HepG2 (cell line): ENCODE results near the gene GTF3C5. TPM values are rescaled to one million over a fixed set of nuclear protein-coding genes. Genes with fewer than 3 reads are reported as not detected.

Experiments used
- CREB1 ChIP-seq, 2 experiments: fragments of 450-650 bp in 1 of 2; IDR thresholded peaks; 2 replicates each; pipeline ENCODE4 v1.6.1; 2016 to 2017; ENCODE audit warnings: control low read depth in 1 of 2, mild to moderate bottlenecking in 1 of 2, missing compliant biosample characterization in 1 of 2, missing genetic modification characterization in 1 of 2
- E2F5 ChIP-seq: sonication (generic); formaldehyde crosslinking; conservative IDR thresholded peaks from 2 replicates; pipeline ENCODE4 v1.4.0; 2020; ENCODE audit warnings: missing genetic modification reagents
- GTF2F1 ChIP-seq: fragments of 150-350 bp; IDR thresholded peaks from 2 replicates; pipeline ENCODE4 v1.6.1; 2014; ENCODE audit warnings: low read length
- TBL1XR1 ChIP-seq: fragments of 150-350 bp; IDR thresholded peaks from 2 replicates; pipeline ENCODE4 v1.6.1; 2014; ENCODE audit warnings: borderline replicate concordance, low read length; ENCODE audit not compliant: partially characterized antibody
- YEATS4 ChIP-seq: sonication (generic); formaldehyde crosslinking; IDR thresholded peaks from 2 replicates; pipeline ENCODE4 v1.4.0; 2020; ENCODE audit warnings: missing genetic modification reagents, borderline replicate concordance
- ZBTB40 ChIP-seq, 2 experiments: fragments of 450-650 bp in 1 of 2; sonication (generic) in 1 of 2; formaldehyde crosslinking in 1 of 2; IDR thresholded peaks; 2 replicates each; pipeline versions ENCODE4 v1.6.1 to v1.8.0; 2016 to 2022; ENCODE audit warnings: antibody characterized with exemption in 1 of 2, mild to moderate bottlenecking in 1 of 2, missing genetic modification reagents in 1 of 2
- ZEB1 ChIP-seq: IDR thresholded peaks from 2 replicates; pipeline ENCODE4 v1.6.1; 2012; ENCODE audit warnings: mild to moderate bottlenecking, low read depth, inconsistent platforms; ENCODE audit not compliant: insufficient replicate concordance
- ZFP91 ChIP-seq: sonication (generic); formaldehyde crosslinking; IDR thresholded peaks from 2 replicates; pipeline ENCODE4 v1.9.0; 2022; ENCODE audit warnings: missing genetic modification reagents, mild to moderate bottlenecking, borderline replicate concordance
- polyA plus RNA-seq, 8 experiments: library from polyadenylated mRNA; depleted of rRNA in 3 of 8; stranded (reverse) in 7 of 8; unstranded in 1 of 8; fragments of >200 nt; fragmentation: Illumina TruSeq in 4 of 8; extraction: Trizol in 4 of 8; gene quantifications; 2 replicates each; pipeline versions ENCODE4 v1.2.1 to v1.2.3, GENCODE V29; 2011 to 2016; ENCODE audit warnings: low read depth in 4 of 8, missing spikeins in 1 of 8, mixed read lengths in 1 of 8; ENCODE audit not compliant: insufficient read depth in 1 of 8
- total RNA-seq, 5 experiments: library from RNA; depleted of rRNA; stranded (reverse); fragments of >200 nt; fragmentation: Illumina TruSeq; extraction: Trizol; gene quantifications; 2 replicates each; pipeline ENCODE4 v1.2.3, GENCODE V29; 2016; ENCODE audit warnings: low read depth in 1 of 5
- TF ChIP-seq, protein P1 (sequence below): sonication (generic); formaldehyde crosslinking; IDR thresholded peaks from 2 replicates; pipeline ENCODE4 v1.4.0; 2020; ENCODE audit warnings: mild to moderate bottlenecking, missing genetic modification reagents

The GTF3C5 gene
- total and polyA plus RNA-seq, 2 of the 13 experiments (the other 11 are each of a cell fraction or from before 2014, with no cell fraction given): 66.9 to 92.6 TPM

GRCh38 chr9:133030317-133031129 lies at the start of gene GTF3C5 (continued):
- TF ChIP-seq, protein P1, sequence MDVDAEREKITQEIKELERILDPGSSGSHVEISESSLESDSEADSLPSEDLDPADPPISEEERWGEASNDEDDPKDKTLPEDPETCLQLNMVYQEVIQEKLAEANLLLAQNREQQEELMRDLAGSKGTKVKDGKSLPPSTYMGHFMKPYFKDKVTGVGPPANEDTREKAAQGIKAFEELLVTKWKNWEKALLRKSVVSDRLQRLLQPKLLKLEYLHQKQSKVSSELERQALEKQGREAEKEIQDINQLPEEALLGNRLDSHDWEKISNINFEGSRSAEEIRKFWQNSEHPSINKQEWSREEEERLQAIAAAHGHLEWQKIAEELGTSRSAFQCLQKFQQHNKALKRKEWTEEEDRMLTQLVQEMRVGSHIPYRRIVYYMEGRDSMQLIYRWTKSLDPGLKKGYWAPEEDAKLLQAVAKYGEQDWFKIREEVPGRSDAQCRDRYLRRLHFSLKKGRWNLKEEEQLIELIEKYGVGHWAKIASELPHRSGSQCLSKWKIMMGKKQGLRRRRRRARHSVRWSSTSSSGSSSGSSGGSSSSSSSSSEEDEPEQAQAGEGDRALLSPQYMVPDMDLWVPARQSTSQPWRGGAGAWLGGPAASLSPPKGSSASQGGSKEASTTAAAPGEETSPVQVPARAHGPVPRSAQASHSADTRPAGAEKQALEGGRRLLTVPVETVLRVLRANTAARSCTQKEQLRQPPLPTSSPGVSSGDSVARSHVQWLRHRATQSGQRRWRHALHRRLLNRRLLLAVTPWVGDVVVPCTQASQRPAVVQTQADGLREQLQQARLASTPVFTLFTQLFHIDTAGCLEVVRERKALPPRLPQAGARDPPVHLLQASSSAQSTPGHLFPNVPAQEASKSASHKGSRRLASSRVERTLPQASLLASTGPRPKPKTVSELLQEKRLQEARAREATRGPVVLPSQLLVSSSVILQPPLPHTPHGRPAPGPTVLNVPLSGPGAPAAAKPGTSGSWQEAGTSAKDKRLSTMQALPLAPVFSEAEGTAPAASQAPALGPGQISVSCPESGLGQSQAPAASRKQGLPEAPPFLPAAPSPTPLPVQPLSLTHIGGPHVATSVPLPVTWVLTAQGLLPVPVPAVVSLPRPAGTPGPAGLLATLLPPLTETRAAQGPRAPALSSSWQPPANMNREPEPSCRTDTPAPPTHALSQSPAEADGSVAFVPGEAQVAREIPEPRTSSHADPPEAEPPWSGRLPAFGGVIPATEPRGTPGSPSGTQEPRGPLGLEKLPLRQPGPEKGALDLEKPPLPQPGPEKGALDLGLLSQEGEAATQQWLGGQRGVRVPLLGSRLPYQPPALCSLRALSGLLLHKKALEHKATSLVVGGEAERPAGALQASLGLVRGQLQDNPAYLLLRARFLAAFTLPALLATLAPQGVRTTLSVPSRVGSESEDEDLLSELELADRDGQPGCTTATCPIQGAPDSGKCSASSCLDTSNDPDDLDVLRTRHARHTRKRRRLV (CRISPR knock-in tag): no peak
- 0 out of 2 replicates have a peak, but pooled peaks have one; percentile 48 for TF ChIP-seq GTF2F1
- peak; percentile 77 for TF ChIP-seq ZFP91 (CRISPR knock-in tag)
- peak; percentile 44; the same call in 1 of the 2 replicates for TF ChIP-seq ZBTB40 (IDR thresholded peaks at IDR 0.05)
- TF ChIP-seq ZBTB40 (CRISPR knock-in tag; IDR thresholded peaks at IDR 0.05): peak; percentile 90
- peak; percentile 51 for TF ChIP-seq CREB1 (IDR thresholded peaks at IDR 0.05)
- TF ChIP-seq CREB1 (CRISPR knock-in tag; IDR thresholded peaks at IDR 0.05): peak; percentile 66
- peak; percentile 88; the same call in 1 of the 2 replicates for TF ChIP-seq E2F5 (CRISPR knock-in tag)
- peak; percentile 41; the same call in 1 of the 2 replicates for TF ChIP-seq YEATS4
- TF ChIP-seq TBL1XR1: peak; percentile 17
- TF ChIP-seq ZEB1: no peak
